H1 (cell line): ENCODE results near the gene C11orf98. TPM values are rescaled to one million over a fixed set of nuclear protein-coding genes. Genes with fewer than 3 reads are reported as not detected.

Source experiments
- CBX8 ChIP-seq: fragments of 300-800, 300-1000 bp; sonication (generic); IDR thresholded peaks from 2 replicates; pipeline ENCODE4 v1.7.1; 2016; ENCODE audit warnings: low read depth, low read length, borderline replicate concordance
- CREB1 ChIP-seq: IDR thresholded peaks from 2 replicates; pipeline ENCODE4 v1.6.1; 2012; ENCODE audit warnings: inconsistent platforms
- CTBP2 ChIP-seq: IDR thresholded peaks from 2 replicates; pipeline ENCODE4 v1.7.0; 2011; ENCODE audit warnings: borderline replicate concordance, mild to moderate bottlenecking, moderate library complexity, mixed read lengths, low read length; ENCODE audit not compliant: insufficient read depth, insufficient read length
- CTCF ChIP-seq, 3 experiments: IDR thresholded peaks; 1 replicate in 2 of 3; 2 replicates in 1 of 3; pipeline versions ENCODE4 v1.5.1 to v1.6.1; 2011; ENCODE audit warnings: low read length in 3 of 3, mild to moderate bottlenecking in 3 of 3, inconsistent platforms in 2 of 3, low read depth in 1 of 3, moderate library complexity in 1 of 3; ENCODE audit not compliant: insufficient read depth in 1 of 3; ENCODE audit errors: control extremely low read depth in 1 of 3
- E2F6 ChIP-seq: IDR thresholded peaks from 2 replicates; pipeline ENCODE4 v1.6.1; 2012; ENCODE audit warnings: inconsistent platforms
- KDM4A ChIP-seq: IDR thresholded peaks from one replicate; pipeline ENCODE4 v1.7.1; 2012; ENCODE audit warnings: low read depth, mild to moderate bottlenecking, moderate library complexity, low read length, inconsistent platforms; ENCODE audit not compliant: severe bottlenecking
- KDM5A ChIP-seq: fragments of 200-600 bp; IDR thresholded peaks from 2 replicates; pipeline ENCODE4 v1.7.1; 2012; ENCODE audit warnings: mild to moderate bottlenecking, low read length, inconsistent platforms, mixed read lengths
- MAX ChIP-seq: IDR thresholded peaks from 2 replicates; pipeline ENCODE4 v1.6.1; 2012; ENCODE audit warnings: inconsistent platforms
- NANOG ChIP-seq: IDR thresholded peaks from 2 replicates; pipeline ENCODE4 v1.6.1; 2011; ENCODE audit warnings: low read length, low read depth, mild to moderate bottlenecking, inconsistent platforms; ENCODE audit not compliant: insufficient read depth, poor library complexity, severe bottlenecking
- POLR2AphosphoS5 ChIP-seq: IDR thresholded peaks from 2 replicates; pipeline ENCODE4 v1.6.1; 2011; ENCODE audit warnings: low read depth, low read length
- SIN3A ChIP-seq, 2 experiments: IDR thresholded peaks in 1 of 2; conservative IDR thresholded peaks in 1 of 2; 2 replicates each; pipeline ENCODE4 v1.6.1; 2011 to 2012; ENCODE audit warnings: low read length in 2 of 2, improper control_type of control experiment in 1 of 2, low read depth in 1 of 2, mild to moderate bottlenecking in 1 of 2
- SP1 ChIP-seq: IDR thresholded peaks from 2 replicates; pipeline ENCODE4 v1.6.1; 2011; ENCODE audit warnings: low read depth, low read length
- SP2 ChIP-seq: IDR thresholded peaks from 2 replicates; pipeline ENCODE4 v1.6.1; 2012; ENCODE audit warnings: mild to moderate bottlenecking, low read length, inconsistent platforms
- TAF7 ChIP-seq: optimal IDR thresholded peaks from 2 replicates; pipeline ENCODE3; 2011; ENCODE audit warnings: low read depth, mild to moderate bottlenecking, inconsistent platforms, low read length, moderate library complexity, borderline replicate concordance
- TEAD4 ChIP-seq: IDR thresholded peaks from 2 replicates; pipeline ENCODE4 v1.6.1; 2012; ENCODE audit warnings: low read depth, low read length, inconsistent platforms, mixed read lengths
- USF2 ChIP-seq: IDR thresholded peaks from 2 replicates; pipeline ENCODE4 v1.6.1; 2011; ENCODE audit warnings: low read length, improper control_type of control experiment
- YY1 ChIP-seq: IDR thresholded peaks from 2 replicates; pipeline ENCODE4 v1.6.1; 2011; ENCODE audit warnings: low read depth, mild to moderate bottlenecking, low read length
- ZNF274 ChIP-seq: IDR thresholded peaks from 2 replicates; pipeline ENCODE4 v1.7.0; 2012; ENCODE audit warnings: low read length, borderline replicate concordance; ENCODE audit errors: extremely low read depth
- polyA plus RNA-seq, 7 experiments: library from polyadenylated mRNA; depleted of rRNA in 3 of 7; stranded (reverse) in 5 of 7; unstranded in 2 of 7; fragments of >200 nt in 5 of 7; fragments of 200-250 nt in 2 of 7; gene quantifications; 1 replicate in 5 of 7; 2 replicates in 1 of 7; 4 replicates in 1 of 7; pipeline versions ENCODE4 v1.2.1 to v1.2.3, GENCODE V29; 2011 to 2013; ENCODE audit warnings: missing spikeins in 2 of 7, mixed read lengths in 2 of 7
- total RNA-seq: library from RNA; stranded (reverse); fragmentation: NEBNext Ultra II Directional; extraction: Animal tissue kit (Norgen Biotek cat#: 25700); gene quantifications from 2 replicates; pipeline ENCODE4 v1.2.1, GENCODE V29; 2021

The C11orf98 gene
- total and polyA plus RNA-seq, 2 of the 8 experiments (the other 6 are each of a cell fraction or from before 2014, with no cell fraction given), result 68.0 to 171 TPM

- no peak for TF ChIP-seq SP1
- TF ChIP-seq E2F6, result peak; percentile 17; the same call in 1 of the 2 replicates
- TF ChIP-seq YY1, result peak; percentile 28; the same call in 1 of the 2 replicates
- peak; percentile 36; the same call in 1 of the 2 replicates for TF ChIP-seq CREB1
- TF ChIP-seq CBX8, result no peak
- TF ChIP-seq TAF7, result peak; percentile 69
- TF ChIP-seq SIN3A (conservative IDR thresholded peaks at IDR 0.05 in 1 of 2, IDR thresholded peaks at IDR 0.05 in 1 of 2; ENCODE audit: low read depth in 1 of 2, low read length in 2 of 2), result peak; percentile 63 to 87; a peak in 3 of 4 replicates
- TF ChIP-seq NANOG, result no peak
- no peak for TF ChIP-seq USF2
- TF ChIP-seq POLR2AphosphoS5, result 0 out of 2 replicates have a peak, but pooled peaks have one; percentile 57
- TF ChIP-seq MAX, result peak; percentile 69
- TF ChIP-seq CTBP2, result no peak
- TF ChIP-seq ZNF274, result no peak
- peak; percentile 98 for TF ChIP-seq SP2
- TF ChIP-seq TEAD4, result peak; percentile 47
- TF ChIP-seq KDM5A, result 0 out of 2 replicates have a peak, but pooled peaks have one; percentile 50
- no peak for TF ChIP-seq CTCF (IDR thresholded peaks at IDR 0.05; ENCODE audit: control extremely low read depth in 1 of 3, insufficient read depth in 1 of 3, low read depth in 1 of 3, low read length in 3 of 3)
- TF ChIP-seq KDM4A, result peak; percentile 54
These were observed 6.8 kb upstream of the C11orf98 start, which contains the start of the genes LBHD1 and UQCC3 (continued) for GRCh38 chr11:62671608-62672389.
